ENCODE data around the gene ZNF516. TPM values are rescaled to one million over a fixed set of nuclear protein-coding genes. Genes with fewer than 3 reads are reported as not detected.

The ZNF516 gene
- total and polyA plus RNA-seq, 2 of the 4 experiments (the other 2 are of a cell fraction), result 7.9 to 16.9 TPM

GRCh38 chr18:76318607-76319006 lies 176.4 kb downstream of the ZNF516 start:
- no peak overlapping the region for H3K4me3 ChIP-seq (ENCODE audit: insufficient read depth, low read depth, low read length)
- ATAC-seq (ENCODE audit: low read depth) (no peak), DNase-seq (no peak)

More at GRCh38 chr18:76318607-76319006, 176.4 kb downstream of the ZNF516 start:
- Histone ChIP-seq H4K20me1 (ENCODE audit: insufficient read depth, low read length) (no peaks in the 10 kb centered on the region), H2AK5ac (ENCODE audit: low read depth, low read length) (no peak overlapping the region), H3K18ac (ENCODE audit: low read depth, low read length) (no peak overlapping the region), H2BK120ac (ENCODE audit: low read depth, low read length) (no peak overlapping the region), H2AK9ac (replicated peaks; ENCODE audit: low read depth, low read length, poor library complexity) (no peak overlapping the region), H3K27me3 (ENCODE audit: control insufficient read depth, insufficient read depth, low read length) (peaks cover 6% of the 10 kb centered on the region), H4K5ac (ENCODE audit: low read depth, low read length) (no peak overlapping the region), H2BK15ac (ENCODE audit: low read depth, low read length) (no peak overlapping the region), H3K9ac (ENCODE audit: low read depth, low read length) (no peak overlapping the region), H3K79me1 (ENCODE audit: low read depth in 1 of 2, low read length in 2 of 2) (no peaks in the 10 kb centered on the region), H2BK5ac (ENCODE audit: low read depth, low read length, poor library complexity, severe bottlenecking) (no peak overlapping the region), H4K8ac (ENCODE audit: low read depth in 2 of 2, low read length in 2 of 2) (no peak overlapping the region), H3K4ac (ENCODE audit: low read depth, low read length) (no peak overlapping the region), H3K4me1 (ENCODE audit: control insufficient read depth, insufficient read depth, low read length) (no peaks in the 10 kb centered on the region), H2AFZ (replicated peaks; ENCODE audit: low read length, poor library complexity) (no peak overlapping the region), H2BK20ac (ENCODE audit: low read depth, low read length) (no peak overlapping the region), H3K23ac (ENCODE audit: low read depth, low read length) (no peak overlapping the region), H3K56ac (ENCODE audit: extremely low read depth, insufficient read depth, low read length) (no peak overlapping the region), H3K14ac (replicated peaks; ENCODE audit: low read depth, low read length) (no peak overlapping the region), H3K9me1 (ENCODE audit: insufficient read depth, low read length) (no peaks in the 10 kb centered on the region), H3K36me3 (ENCODE audit: control insufficient read depth, insufficient read depth, low read length) (no peaks in the 10 kb centered on the region), H3K27ac (ENCODE audit: insufficient read depth, low read length) (no peak overlapping the region), H3K9me3 (ENCODE audit: control insufficient read depth, insufficient read depth, low read length) (no peaks in the 10 kb centered on the region), H4K91ac (ENCODE audit: insufficient read depth, low read depth, low read length) (no peak overlapping the region), H3K4me2 (ENCODE audit: low read depth, low read length) (no peak overlapping the region)
- TF ChIP-seq RCOR1 (IDR thresholded peaks at IDR 0.05; ENCODE audit: insufficient replicate concordance, low read length) (no peak), MXI1 (IDR thresholded peaks at IDR 0.05; ENCODE audit: borderline replicate concordance, low read depth, low read length) (no peak), SMC3 (IDR thresholded peaks at IDR 0.05; ENCODE audit: low read depth, low read length) (no peak), CEBPB (IDR thresholded peaks at IDR 0.05; ENCODE audit: low read depth, low read length) (no peak), CTCF (conservative IDR thresholded peaks at IDR 0.05; ENCODE audit: low read depth, low read length) (no peak), CHD1 (IDR thresholded peaks at IDR 0.05; ENCODE audit: low read depth, low read length) (no peak), MAFK (IDR thresholded peaks at IDR 0.05; ENCODE audit: low read depth, low read length) (no peak), USF2 (IDR thresholded peaks at IDR 0.05; ENCODE audit: low read depth, low read length) (no peak), ELK1 (IDR thresholded peaks at IDR 0.05; ENCODE audit: borderline replicate concordance, low read depth, low read length) (no peak), RFX5 (IDR thresholded peaks at IDR 0.05; ENCODE audit: low read depth, low read length) (no peak)
- in situ Hi-C loops (cut with MboI; ENCODE audit: low sequenced_read_pairs) (no loop called here), intact Hi-C loops (cut with micrococcal nuclease) (no loop called here), dilution Hi-C loops (cut with HindIII; ENCODE audit: low sequenced_read_pairs, unreplicated experiment) (no loop called here)
- POLR2A ChIA-PET (ENCODE audit: unreplicated experiment), result no interaction called here
- CTCF ChIA-PET, result no interaction called here
- BruUV-seq (replicated peaks), result no TSS peak
- no CpG with 5 or more reads among the region's 5 CpGs for WGBS, 2 experiments (ENCODE audit: extremely low coverage in 2 of 2, insufficient read length in 1 of 2)
